SK-N-SH treated with all-trans-retinoic acid at 6 μM for 48 hours (cell line): ENCODE results near the gene MAP3K20.

ENCODE experiments used
- GLIS3 ChIP-seq: fragments of 250-450 bp; sonication (Bioruptor Pico); IDR thresholded peaks from 2 replicates; pipeline ENCODE4 v1.5.0; 2020; ENCODE audit warnings: mild to moderate bottlenecking, moderate library complexity
- TF ChIP-seq, protein P1 (sequence below): fragments of 250-450 bp; sonication (Bioruptor Pico); IDR thresholded peaks from 2 replicates; pipeline ENCODE4 v1.5.1; 2020; ENCODE audit warnings: low read depth, mild to moderate bottlenecking, moderate library complexity

DNA sequence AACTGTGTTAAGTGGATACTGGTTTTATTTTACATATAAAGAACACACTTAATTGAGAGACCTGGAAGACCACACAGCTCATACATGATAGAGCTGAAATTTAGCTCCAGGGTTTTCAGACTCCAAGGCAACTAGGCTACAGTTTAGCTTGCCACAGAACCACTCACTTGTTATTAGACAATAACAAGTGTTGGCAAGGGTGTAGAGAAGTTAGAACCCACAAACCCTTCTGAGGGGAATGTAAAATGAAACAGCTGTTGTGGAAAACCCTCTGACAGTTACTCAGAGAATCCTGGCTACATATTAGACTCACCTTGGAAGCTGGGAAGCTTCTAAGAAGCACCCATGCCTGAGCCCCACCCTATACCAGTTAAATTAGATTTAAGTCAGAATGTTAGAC, 75.3 kb downstream of the MAP3K20 start:
- no peak for TF ChIP-seq GLIS3
- TF ChIP-seq, protein P1, sequence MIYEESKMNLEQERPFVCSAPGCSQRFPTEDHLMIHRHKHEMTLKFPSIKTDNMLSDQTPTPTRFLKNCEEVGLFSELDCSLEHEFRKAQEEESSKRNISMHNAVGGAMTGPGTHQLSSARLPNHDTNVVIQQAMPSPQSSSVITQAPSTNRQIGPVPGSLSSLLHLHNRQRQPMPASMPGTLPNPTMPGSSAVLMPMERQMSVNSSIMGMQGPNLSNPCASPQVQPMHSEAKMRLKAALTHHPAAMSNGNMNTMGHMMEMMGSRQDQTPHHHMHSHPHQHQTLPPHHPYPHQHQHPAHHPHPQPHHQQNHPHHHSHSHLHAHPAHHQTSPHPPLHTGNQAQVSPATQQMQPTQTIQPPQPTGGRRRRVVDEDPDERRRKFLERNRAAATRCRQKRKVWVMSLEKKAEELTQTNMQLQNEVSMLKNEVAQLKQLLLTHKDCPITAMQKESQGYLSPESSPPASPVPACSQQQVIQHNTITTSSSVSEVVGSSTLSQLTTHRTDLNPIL (CRISPR knock-in tag): no peak
